SU-DHL-6 (cell line): ENCODE results near the gene C3orf22.

Source experiments
- EZH2phosphoT487 ChIP-seq: fragments of 200-600 bp; sonication (generic), shearing (Covaris generic); conservative IDR thresholded peaks from 2 replicates; pipeline ENCODE4 v1.6.1; 2018; ENCODE audit warnings: mild to moderate bottlenecking, antibody characterized with exemption, low read length, moderate library complexity, mixed read lengths
- TF ChIP-seq, protein P1 (sequence below): fragments of 200-600 bp; sonication (generic); IDR thresholded peaks from one replicate; pipeline ENCODE4 v1.5.1; 2017; ENCODE audit warnings: antibody characterized with exemption, mild to moderate bottlenecking, low read length, moderate library complexity; ENCODE audit not compliant: insufficient read depth, poor library complexity, severe bottlenecking

DNA sequence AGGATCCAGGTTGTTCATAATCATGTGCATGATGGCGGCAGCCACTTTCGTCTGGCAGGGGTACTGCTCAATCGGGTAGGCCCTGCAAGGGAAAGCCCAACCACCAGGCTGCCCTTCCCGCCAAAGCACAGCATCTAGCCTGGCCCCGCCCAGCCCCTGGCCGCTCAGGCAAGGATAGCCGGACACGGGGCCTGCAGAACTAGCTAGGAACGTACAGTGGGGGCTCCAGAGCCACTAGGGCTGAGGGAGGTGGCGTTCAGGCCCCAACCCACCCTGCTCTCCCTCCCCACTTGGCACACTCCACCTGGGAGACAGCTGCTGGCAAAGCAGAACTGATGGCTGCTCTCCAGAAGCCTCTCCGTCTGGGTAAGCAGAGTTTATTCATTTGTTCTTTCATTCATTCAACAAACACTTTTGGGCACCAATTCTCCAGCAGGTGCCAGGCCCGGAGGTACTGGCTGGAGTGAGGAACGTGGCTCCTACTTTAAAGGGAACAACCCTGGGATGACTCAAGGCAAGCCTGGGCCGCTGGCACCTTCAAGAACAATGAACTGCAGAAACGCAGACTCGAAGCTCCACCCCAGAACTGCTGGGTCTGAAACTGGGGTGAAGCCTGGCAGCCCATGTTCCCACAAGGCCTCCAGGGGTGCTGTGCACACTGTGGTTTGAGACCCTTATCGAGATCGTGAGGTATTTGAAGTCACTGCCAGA lies 49.0 kb downstream of the C3orf22 start:
- TF ChIP-seq, protein P1, sequence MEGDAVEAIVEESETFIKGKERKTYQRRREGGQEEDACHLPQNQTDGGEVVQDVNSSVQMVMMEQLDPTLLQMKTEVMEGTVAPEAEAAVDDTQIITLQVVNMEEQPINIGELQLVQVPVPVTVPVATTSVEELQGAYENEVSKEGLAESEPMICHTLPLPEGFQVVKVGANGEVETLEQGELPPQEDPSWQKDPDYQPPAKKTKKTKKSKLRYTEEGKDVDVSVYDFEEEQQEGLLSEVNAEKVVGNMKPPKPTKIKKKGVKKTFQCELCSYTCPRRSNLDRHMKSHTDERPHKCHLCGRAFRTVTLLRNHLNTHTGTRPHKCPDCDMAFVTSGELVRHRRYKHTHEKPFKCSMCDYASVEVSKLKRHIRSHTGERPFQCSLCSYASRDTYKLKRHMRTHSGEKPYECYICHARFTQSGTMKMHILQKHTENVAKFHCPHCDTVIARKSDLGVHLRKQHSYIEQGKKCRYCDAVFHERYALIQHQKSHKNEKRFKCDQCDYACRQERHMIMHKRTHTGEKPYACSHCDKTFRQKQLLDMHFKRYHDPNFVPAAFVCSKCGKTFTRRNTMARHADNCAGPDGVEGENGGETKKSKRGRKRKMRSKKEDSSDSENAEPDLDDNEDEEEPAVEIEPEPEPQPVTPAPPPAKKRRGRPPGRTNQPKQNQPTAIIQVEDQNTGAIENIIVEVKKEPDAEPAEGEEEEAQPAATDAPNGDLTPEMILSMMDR = no peak
- TF ChIP-seq EZH2phosphoT487 = no peak
